IMR-90 (cell line): ENCODE measurements around the gene CABP2. TPM values are rescaled to one million over a fixed set of nuclear protein-coding genes. Genes with fewer than 3 reads are reported as not detected.

ENCODE experiments used
- ATAC-seq: fragments of 200-7000 bp; cut with Tn5 transposase; 2 replicates; pipeline ENCODE4 v1.9.1; 2020; ENCODE audit warnings: low read depth, mild to moderate bottlenecking, moderate library complexity
- BruUV-seq: library from RNA; stranded (reverse); fragments of 400-500 nt; replicated peaks from 2 replicates; lab custom pipeline; 2021; lab: Mats Ljungman, UMichigan
- CTCF ChIA-PET: fragments of 300-600 bp; formaldehyde crosslinking; extraction: SDS; loops from one replicate; lab custom pipeline; 2021; ENCODE audit warnings: antibody characterized with exemption; lab: Yijun Ruan, JAX
- POLR2A ChIA-PET: fragments of 300-600 bp; sonication (Branson Sonifier 250); formaldehyde crosslinking; loops from one replicate; lab custom pipeline; 2022; ENCODE audit warnings: antibody characterized with exemption; ENCODE audit not compliant: unreplicated experiment; lab: Charles Lee
- DNase-seq: peaks from one replicate; pipeline ENCODE4 v3.0.0; 2013
- H2AFZ ChIP-seq: replicated peaks from 2 replicates; pipeline ENCODE3; 2013; ENCODE audit warnings: low read length, mild to moderate bottlenecking; ENCODE audit not compliant: poor library complexity
- H2AK5ac ChIP-seq: 2 replicates; pipeline ENCODE4 v1.6.1; 2013; ENCODE audit warnings: low read depth, low read length, inconsistent platforms
- H2AK9ac ChIP-seq: replicated peaks from 2 replicates; pipeline ENCODE3; 2013; ENCODE audit warnings: mild to moderate bottlenecking, low read depth, low read length, moderate library complexity; ENCODE audit not compliant: poor library complexity
- H2BK120ac ChIP-seq: 2 replicates; pipeline ENCODE4 v1.6.1; 2013; ENCODE audit warnings: low read depth, low read length, inconsistent platforms
- H2BK15ac ChIP-seq: 3 replicates; pipeline ENCODE4 v1.6.1; 2013; ENCODE audit warnings: low read depth, low read length, inconsistent platforms
- H2BK20ac ChIP-seq: 2 replicates; pipeline ENCODE4 v1.6.1; 2013; ENCODE audit warnings: low read depth, mild to moderate bottlenecking, inconsistent platforms, low read length, moderate library complexity
- H2BK5ac ChIP-seq: 2 replicates; pipeline ENCODE4 v1.6.1; 2013; ENCODE audit warnings: mild to moderate bottlenecking, low read depth, low read length, inconsistent platforms; ENCODE audit not compliant: poor library complexity, severe bottlenecking
- H3K14ac ChIP-seq: replicated peaks from 2 replicates; pipeline ENCODE4 v1.6.1; 2013; ENCODE audit warnings: low read depth, low read length, inconsistent platforms
- H3K18ac ChIP-seq: 2 replicates; pipeline ENCODE4 v1.6.1; 2013; ENCODE audit warnings: low read depth, low read length, control low read depth
- H3K23ac ChIP-seq: 2 replicates; pipeline ENCODE4 v1.6.1; 2013; ENCODE audit warnings: low read depth, low read length, inconsistent platforms
- H3K27ac ChIP-seq: 2 replicates; pipeline ENCODE4 v1.5.1; 2013; ENCODE audit warnings: mild to moderate bottlenecking, control low read depth, low read length; ENCODE audit not compliant: insufficient read depth
- H3K27me3 ChIP-seq: 2 replicates; pipeline ENCODE4 v1.6.1; 2013; ENCODE audit warnings: low read length; ENCODE audit not compliant: control insufficient read depth, insufficient read depth
- H3K36me3 ChIP-seq: 2 replicates; pipeline ENCODE4 v1.6.1; 2013; ENCODE audit warnings: low read length, mixed read lengths; ENCODE audit not compliant: control insufficient read depth, insufficient read depth
- H3K4ac ChIP-seq: 2 replicates; pipeline ENCODE4 v1.6.1; 2013; ENCODE audit warnings: low read depth, low read length, inconsistent platforms
- H3K4me1 ChIP-seq: 2 replicates; pipeline ENCODE4 v1.6.1; 2013; ENCODE audit warnings: low read length, mixed read lengths; ENCODE audit not compliant: control insufficient read depth, insufficient read depth
- H3K4me2 ChIP-seq: 2 replicates; pipeline ENCODE4 v1.6.1; 2013; ENCODE audit warnings: low read depth, mild to moderate bottlenecking, control low read depth, low read length, moderate library complexity
- H3K4me3 ChIP-seq: 2 replicates; pipeline ENCODE4 v1.5.1; 2013; ENCODE audit warnings: low read depth, mild to moderate bottlenecking, control low read depth, low read length, moderate library complexity; ENCODE audit not compliant: insufficient read depth
- H3K56ac ChIP-seq: 2 replicates; pipeline ENCODE4 v1.6.1; 2013; ENCODE audit warnings: low read length, inconsistent platforms; ENCODE audit not compliant: insufficient read depth; ENCODE audit errors: extremely low read depth
- H3K79me1 ChIP-seq, 2 experiments: 2 replicates each; pipeline ENCODE4 v1.6.1; 2013; ENCODE audit warnings: low read length in 2 of 2, inconsistent platforms in 1 of 2, low read depth in 1 of 2
- H3K9ac ChIP-seq: 2 replicates; pipeline ENCODE4 v1.6.1; 2013; ENCODE audit warnings: low read depth, low read length, control low read depth
- H3K9me1 ChIP-seq: 2 replicates; pipeline ENCODE4 v1.6.1; 2013; ENCODE audit warnings: low read length, inconsistent platforms; ENCODE audit not compliant: insufficient read depth
- H3K9me3 ChIP-seq: 2 replicates; pipeline ENCODE4 v1.6.1; 2013; ENCODE audit warnings: low read length; ENCODE audit not compliant: control insufficient read depth, insufficient read depth
- H4K20me1 ChIP-seq: 2 replicates; pipeline ENCODE4 v1.6.1; 2013; ENCODE audit warnings: low read length, inconsistent platforms; ENCODE audit not compliant: insufficient read depth
- H4K5ac ChIP-seq: 2 replicates; pipeline ENCODE4 v1.6.1; 2013; ENCODE audit warnings: mild to moderate bottlenecking, low read depth, low read length, control low read depth
- H4K8ac ChIP-seq, 2 experiments: 2 replicates each; pipeline ENCODE4 v1.6.1; 2013; ENCODE audit warnings: low read depth in 2 of 2, low read length in 2 of 2, control low read depth in 1 of 2, inconsistent platforms in 1 of 2
- H4K91ac ChIP-seq: 2 replicates; pipeline ENCODE4 v1.6.1; 2013; ENCODE audit warnings: low read depth, low read length, inconsistent platforms; ENCODE audit not compliant: insufficient read depth
- RFX5 ChIP-seq: IDR thresholded peaks from 2 replicates; pipeline ENCODE4 v1.8.0; 2012; ENCODE audit warnings: low read depth, mild to moderate bottlenecking, low read length, moderate library complexity
- WGBS, 2 experiments: methylation state at CpG; one replicate each; pipeline versions ENCODE4 v1.1.5 to v1.1.7; 2013; ENCODE audit warnings: missing lambda C conversion rate in 2 of 2; ENCODE audit not compliant: insufficient read length in 1 of 2; ENCODE audit errors: extremely low coverage in 2 of 2; 5-methylcytosine and 5-hydroxymethylcytosine counted together
- dilution Hi-C: fragments of 300-500 bp; cut with HindIII; formaldehyde crosslinking; loops from one replicate; pipeline ENCODE4 v1.14.3; 2018; ENCODE audit warnings: low sequenced_read_pairs; ENCODE audit not compliant: unreplicated experiment
- in situ Hi-C: fragments of 300-500 bp; cut with MboI; formaldehyde crosslinking; loops from 3 replicates; pipeline ENCODE4 v1.14.3; 2019; ENCODE audit warnings: low sequenced_read_pairs, inconsistent platforms, mixed read lengths
- intact Hi-C: fragments of 100-400 bp; cut with micrococcal nuclease; formaldehyde crosslinking; loops from 2 replicates; pipeline ENCODE4 v1.10.0; 2022
- polyA plus RNA-seq, 3 experiments: library from polyadenylated mRNA; depleted of rRNA; stranded (reverse); fragments of >200 nt; gene quantifications; 2 replicates each; pipeline ENCODE4 v1.2.3, GENCODE V29; 2012; ENCODE audit warnings: low replicate concordance in 1 of 3
- total RNA-seq: library from RNA; depleted of rRNA; stranded (reverse); fragments of >200 nt; gene quantifications from 2 replicates; pipeline ENCODE4 v1.2.3, GENCODE V29; 2012
- TF ChIP-seq, protein P1 (sequence below): fragments of 150-350 bp; IDR thresholded peaks from 2 replicates; pipeline ENCODE4 v1.6.1; 2017; ENCODE audit warnings: mild to moderate bottlenecking, antibody characterized with exemption, low read length, low read depth

The CABP2 gene
- total and polyA plus RNA-seq, 2 of the 4 experiments (the other 2 are of a cell fraction), result not detected

GRCh38 chr11:67470337-67471002, 52.8 kb downstream of the CABP2 start:
- Histone ChIP-seq H4K91ac (no peak overlapping the region), H3K4me1 (peaks cover 4% of the 10 kb centered on the region), H3K56ac (no peak overlapping the region), H3K27ac (no peak overlapping the region), H3K23ac (no peak overlapping the region), H2BK120ac (no peak overlapping the region), H3K4me3 (no peak overlapping the region), H2AK5ac (no peak overlapping the region), H3K14ac (no peak overlapping the region), H3K18ac (no peak overlapping the region), H3K36me3 (peaks cover 2% of the 10 kb centered on the region; the same call in 1 of the 2 replicates), H4K8ac (no peak overlapping the region; a peak in 1 of 4 replicates), H4K5ac (no peak overlapping the region), H3K4ac (no peak overlapping the region), H2BK5ac (no peak overlapping the region), H2BK20ac (no peak overlapping the region), H2AK9ac (no peak overlapping the region), H2AFZ (no peak overlapping the region), H3K9me1 (peaks cover 3% of the 10 kb centered on the region; the same call in 1 of the 2 replicates), H3K4me2 (no peak overlapping the region), H3K9me3 (no peaks in the 10 kb centered on the region), H3K79me1 (peaks cover 0 to 11% of the 10 kb centered on the region in 2 experiments; a peak in 2 of 4 replicates), H3K9ac (no peak overlapping the region), H2BK15ac (no peak overlapping the region), H3K27me3 (peaks cover 3% of the 10 kb centered on the region), H4K20me1 (no peaks in the 10 kb centered on the region)
- no peak for DNase-seq
- in situ Hi-C loops, result no loop called here
- TF ChIP-seq, protein P1, sequence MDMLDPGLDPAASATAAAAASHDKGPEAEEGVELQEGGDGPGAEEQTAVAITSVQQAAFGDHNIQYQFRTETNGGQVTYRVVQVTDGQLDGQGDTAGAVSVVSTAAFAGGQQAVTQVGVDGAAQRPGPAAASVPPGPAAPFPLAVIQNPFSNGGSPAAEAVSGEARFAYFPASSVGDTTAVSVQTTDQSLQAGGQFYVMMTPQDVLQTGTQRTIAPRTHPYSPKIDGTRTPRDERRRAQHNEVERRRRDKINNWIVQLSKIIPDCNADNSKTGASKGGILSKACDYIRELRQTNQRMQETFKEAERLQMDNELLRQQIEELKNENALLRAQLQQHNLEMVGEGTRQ, result no peak
- TF ChIP-seq RFX5, result no peak
- no TSS peak for BruUV-seq
- ATAC-seq, result no peak
- CTCF ChIA-PET, result no interaction called here
- intact Hi-C loops, result no loop called here
- WGBS, 2 experiments, result 62% methylated on average over 3 of the region's 8 CpGs; no CpG with 5 or more reads in 1 of the 2 experiments
- dilution Hi-C loops, result no loop called here
- POLR2A ChIA-PET, result interaction anchor here (1.3 kb wide), 1 partner anchor 69 kb away, joined by 4 read pairs; the partner anchor contains the start of gene PPP1CA
